CD4-positive, alpha-beta T cell treated with Interleukin-6 at 100 ng/mL for 8 hours (primary cell): ENCODE results near the gene UGGT2.
"Not testable (repeated sequence)": the region's sequence is repeated elsewhere in the genome, so short reads cannot be mapped to it uniquely, and the experiment has no call there.

Experiments used
- DNase-seq: peaks from one replicate; pipeline ENCODE4 v3.0.0-alpha.2; 2020; ENCODE audit warnings: mixed read lengths, low spot score

UGGT2 gene

DNA sequence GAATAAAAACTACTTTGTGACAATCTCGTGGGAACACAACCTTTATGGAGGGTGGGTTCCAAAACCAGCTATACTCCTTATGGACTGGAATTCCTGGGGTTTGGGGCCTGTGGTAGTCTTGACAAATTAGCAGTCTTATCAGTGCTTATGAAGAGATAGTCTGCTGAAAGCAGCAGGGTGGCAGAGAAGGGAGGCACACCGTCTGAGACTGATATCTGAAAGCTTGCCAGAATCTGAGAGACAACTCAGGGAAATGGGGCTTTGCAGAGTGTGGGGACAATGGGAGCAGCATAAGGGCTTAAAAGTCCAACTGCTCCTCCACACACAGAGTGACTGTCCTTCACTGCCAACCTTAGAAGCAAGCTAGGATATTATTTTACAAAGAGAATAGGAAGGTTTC is 95.9 kb downstream of the UGGT2 start:
- DNase-seq: no peak

DNA sequence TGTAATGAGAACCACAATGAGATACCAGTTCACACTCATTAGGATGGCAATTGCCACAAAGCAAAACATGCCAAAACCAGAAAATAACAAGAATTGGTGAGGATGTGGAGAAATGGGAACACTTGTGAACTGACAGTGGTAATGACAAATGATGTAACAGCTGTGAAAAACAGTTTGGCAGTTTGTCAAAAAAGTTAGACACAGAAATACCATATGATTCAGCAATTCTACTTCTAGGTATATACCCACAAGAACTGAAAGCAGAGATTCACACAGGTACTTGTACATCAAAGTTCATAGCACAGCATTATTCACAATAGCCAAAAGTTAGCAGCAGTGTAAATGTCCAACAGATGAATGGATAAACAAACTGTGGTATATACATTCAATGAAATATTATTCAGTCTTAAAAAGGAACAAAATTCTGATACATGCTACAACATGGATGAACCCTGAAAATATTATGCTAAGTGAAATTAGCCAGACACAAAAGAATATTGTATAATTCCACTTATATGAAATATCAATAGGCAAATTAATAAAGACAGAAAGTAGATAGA is 96.5 kb downstream of the UGGT2 start:
- no peak for DNase-seq

- DNase-seq: no peak
Measured at GRCh38 chr13:95955719-95956118, 97.5 kb downstream of the UGGT2 start.

DNA sequence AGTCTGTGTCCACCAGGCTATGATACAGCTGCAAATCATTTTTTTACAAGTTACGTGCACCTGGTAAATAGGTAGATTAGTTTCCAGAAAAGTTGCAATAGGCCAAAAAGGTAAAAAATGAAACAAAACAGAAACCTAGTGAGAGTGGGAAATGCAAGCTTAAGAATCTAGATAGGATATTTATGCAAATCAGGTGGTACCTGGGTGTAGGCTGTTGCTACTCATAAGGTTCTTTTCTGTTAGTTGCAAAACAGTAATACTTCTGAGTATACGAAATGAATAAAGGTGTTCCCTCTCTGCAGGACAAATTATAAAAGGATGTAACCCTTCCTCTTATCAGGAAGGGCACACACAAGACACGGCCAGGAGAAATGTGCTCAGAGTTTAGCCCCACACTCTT is 97.9 kb downstream of the UGGT2 start:
- DNase-seq: no peak

GRCh38 chr13:95954266-95954665 is 98.9 kb downstream of the UGGT2 start:
- DNase-seq: no peak

DNA sequence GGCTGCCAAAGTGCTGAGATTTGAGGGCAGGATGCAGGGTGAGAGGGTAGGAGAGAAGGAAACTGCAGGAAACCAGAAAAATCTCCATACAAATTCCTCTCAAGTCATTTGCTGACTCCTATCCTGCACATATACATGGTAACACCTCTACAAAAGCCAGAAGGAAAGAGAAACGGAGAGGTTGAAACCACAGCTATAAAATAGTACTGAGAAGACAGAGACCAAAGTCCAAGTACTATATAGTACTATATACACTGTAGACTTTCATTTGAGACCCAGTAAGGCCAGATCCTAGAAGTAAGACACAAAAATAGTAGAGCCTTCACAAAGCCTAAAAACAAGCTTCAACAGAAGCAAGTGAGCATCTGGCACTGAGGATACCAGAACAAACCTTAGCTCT is 103.1 kb downstream of the UGGT2 start:
- no peak for DNase-seq

DNA sequence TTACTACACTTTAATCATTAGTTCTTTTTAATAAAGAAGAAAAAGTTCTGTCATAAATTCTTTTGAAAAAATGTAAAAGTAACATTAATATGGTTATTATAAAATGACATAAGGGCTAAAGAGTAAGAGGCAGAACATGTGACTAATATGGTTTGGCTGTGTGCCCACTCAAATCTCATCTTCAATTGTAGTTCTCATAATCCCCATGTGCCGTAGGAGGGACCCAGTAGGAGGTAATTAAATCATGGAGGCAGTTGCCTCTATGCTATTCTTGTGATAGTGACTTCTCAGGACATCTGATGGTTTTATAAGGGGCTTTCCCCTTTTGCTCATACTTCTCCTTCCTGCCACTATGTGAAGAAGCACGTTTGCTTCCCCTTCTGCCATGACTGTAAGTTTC is 104.5 kb downstream of the UGGT2 start:
- no peak for DNase-seq

DNA sequence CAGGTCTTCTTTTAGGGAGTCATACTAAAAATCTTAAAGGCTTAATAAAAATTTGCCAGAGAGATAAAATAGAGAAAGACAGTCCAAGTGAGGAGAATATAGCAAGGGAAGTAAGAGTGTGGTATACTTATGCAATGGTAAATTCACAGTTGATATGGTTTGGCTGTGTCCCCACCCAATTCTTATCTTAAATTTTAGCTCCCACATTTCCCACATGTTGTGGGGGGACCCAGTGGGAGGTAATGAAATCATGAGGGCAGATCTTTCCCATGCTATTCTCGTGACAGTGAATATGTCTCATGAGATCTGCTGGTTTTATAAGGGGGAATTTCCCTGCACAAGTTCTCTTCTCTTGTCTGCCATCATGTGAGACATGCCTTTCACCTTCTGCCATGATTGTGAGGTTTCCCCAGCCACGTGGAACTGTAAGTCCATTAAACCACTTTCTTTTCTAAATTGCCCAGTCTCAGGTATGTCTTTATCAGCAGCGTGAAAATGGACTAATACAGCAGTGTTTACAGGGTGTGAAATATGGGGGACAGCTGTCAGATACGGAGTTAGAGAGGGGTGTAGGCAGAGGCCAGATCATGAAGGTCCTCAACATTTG is 115.4 kb downstream of the UGGT2 start:
- DNase-seq: no peak

GRCh38 chr13:95931300-95932025 is 121.7 kb downstream of the UGGT2 start:
- DNase-seq: no peak

- no peak for DNase-seq
Measured at GRCh38 chr13:95929430-95929829, 123.8 kb downstream of the UGGT2 start.

- not testable (repeated sequence) for DNase-seq
Measured at GRCh38 chr13:95928367-95928906, 124.8 kb downstream of the UGGT2 start.

- DNase-seq: no peak
Measured at GRCh38 chr13:95926231-95926630, 127.0 kb downstream of the UGGT2 start.

DNA sequence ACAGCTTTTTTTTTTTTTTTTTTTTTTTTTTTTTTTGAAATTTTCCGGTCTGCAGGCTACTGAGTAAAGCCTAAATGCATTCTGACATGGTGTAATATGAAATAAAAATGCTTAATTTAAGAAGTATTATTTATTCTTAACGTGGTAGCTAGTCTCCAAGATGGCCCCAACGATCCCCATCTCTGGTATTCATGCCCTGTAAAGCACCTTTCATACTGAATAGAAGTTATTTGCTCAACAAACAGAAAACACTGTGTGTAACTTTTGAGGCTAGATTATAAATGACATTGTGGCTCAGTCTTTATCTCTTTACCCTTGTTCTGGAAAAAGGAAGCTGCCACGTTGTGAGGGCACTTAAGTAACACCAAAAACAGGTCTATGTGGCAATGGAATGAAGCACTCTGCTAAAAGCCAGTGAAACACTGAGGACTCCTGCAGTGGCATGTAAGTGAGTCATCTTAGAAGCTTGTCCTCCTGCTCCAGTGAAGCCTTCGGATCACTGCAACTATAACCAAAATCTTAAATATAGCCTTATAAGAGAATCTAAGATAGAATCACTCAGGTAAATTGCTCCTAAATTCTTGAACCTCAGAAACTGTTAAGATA is 128.7 kb downstream of the UGGT2 start:
- DNase-seq: no peak

- DNase-seq: no peak
Measured at GRCh38 chr13:95921485-95921884, 131.7 kb downstream of the UGGT2 start.

DNA sequence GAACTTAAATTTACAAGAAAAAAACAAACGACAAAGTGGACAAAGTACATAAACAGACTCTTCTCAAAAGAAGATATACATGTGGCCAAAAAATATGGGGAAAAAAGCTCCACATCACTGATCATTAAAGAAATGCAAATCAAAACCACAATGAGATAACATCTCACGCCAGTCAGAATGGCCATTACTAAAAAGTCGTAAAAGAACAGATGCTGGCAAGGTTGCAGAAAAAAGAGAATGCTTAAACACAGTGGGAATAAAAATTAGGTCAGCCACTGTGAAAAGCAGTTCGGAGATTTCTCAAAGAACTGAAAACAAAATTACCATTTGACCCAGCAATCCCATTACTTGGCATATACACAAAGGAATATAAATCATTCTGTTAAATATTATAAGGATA is 132.7 kb downstream of the UGGT2 start:
- no peak for DNase-seq

DNA sequence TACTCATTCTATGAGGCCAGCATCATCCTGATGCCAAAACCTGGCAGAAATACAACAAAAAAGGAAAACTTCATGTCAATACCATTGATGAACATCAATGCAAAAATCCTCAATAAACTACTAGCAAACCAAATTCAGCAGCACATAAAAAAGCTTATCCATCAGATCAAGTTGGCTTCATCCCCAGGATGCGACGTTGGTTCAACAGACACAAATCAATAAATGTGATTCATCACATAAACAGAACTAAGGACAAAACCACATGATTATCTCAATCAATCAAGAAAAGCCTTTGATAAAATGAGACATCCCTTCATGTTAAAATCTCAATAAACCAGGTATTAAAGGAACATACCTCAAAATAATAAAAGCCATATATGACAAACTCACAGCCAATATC is 134.3 kb downstream of the UGGT2 start:
- no peak for DNase-seq

GRCh38 chr13:95914991-95915501 is 138.2 kb downstream of the UGGT2 start:
- DNase-seq: no peak

DNA sequence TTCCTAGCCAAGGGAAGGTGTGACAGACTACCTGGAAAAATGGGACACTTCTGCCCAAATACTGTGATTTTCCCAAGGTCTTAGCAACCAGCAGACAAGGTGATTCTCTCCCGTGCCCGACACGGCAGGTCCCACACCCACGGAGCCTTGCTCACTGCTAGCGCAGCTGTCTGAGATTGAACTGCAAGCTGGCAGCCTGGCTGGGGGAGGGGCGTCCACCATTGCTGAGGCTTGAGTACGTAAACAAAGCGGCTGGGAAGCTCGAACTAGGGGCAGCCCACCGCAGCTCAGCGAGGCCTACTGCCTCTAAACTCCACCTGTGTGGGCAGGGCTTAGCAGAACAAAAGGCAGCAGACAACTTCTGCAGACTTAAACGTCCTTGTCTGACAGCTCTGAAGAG is 146.2 kb downstream of the UGGT2 start:
- no peak for DNase-seq

GRCh38 chr13:95903569-95903968 is 149.6 kb downstream of the UGGT2 start:
- DNase-seq: no peak

GRCh38 chr13:95902741-95903140 is 150.5 kb downstream of the UGGT2 start:
- DNase-seq: no peak

DNA sequence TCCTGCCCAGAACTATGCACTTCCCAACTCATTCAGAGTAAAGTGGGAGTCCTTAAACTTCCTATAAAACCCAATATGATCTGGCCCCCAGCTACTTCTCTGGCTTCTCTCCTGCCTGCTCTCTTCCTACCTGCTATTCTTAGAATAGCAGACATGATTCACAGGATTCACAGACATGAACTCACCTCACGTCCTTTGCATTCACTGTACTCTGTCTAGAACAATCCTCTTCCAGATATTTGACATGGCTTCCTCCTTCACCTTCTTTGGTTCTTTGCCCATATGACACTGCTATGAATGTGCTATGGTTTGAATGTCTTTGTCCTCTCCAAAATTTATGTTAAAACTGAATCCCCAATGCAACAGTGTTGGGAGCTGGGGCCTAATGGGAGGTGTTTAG is 154.9 kb downstream of the UGGT2 start:
- no peak for DNase-seq

GRCh38 chr13:95896301-95896700 is 156.9 kb downstream of the UGGT2 start:
- DNase-seq: no peak

DNA sequence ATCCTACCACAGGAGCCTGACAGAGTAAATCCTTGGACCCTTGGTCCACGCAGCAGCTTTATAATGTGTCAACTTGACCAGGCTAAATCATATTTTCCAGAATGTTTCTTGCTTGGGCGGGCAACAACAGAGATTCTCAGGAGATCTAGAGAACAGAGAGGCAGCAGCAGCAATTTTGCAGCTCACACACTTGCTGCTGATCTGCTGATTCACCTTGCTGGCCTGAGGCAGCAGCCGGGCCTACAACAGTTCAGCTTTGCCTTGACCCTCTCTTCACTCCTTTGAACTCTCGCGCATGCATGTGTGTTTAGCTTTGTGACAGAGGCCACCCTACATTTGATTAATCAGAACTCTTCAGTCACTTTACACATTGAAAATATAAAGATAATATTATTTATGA is 159.3 kb downstream of the UGGT2 start:
- no peak for DNase-seq
